ENCODE data around the gene GINS3.
"Not testable (repeated sequence)": the region's sequence is repeated elsewhere in the genome, so short reads cannot be mapped to it uniquely, and the experiment has no call there.

The GINS3 gene

GRCh38 chr16:58393138-58393504 is 850 bp downstream of the GINS3 start:
- no peak for FAIRE-seq

GRCh38 chr16:58396897-58397296 is 4.6 kb downstream of the GINS3 start:
- not testable (repeated sequence) for FAIRE-seq

GRCh38 chr16:58399718-58400633 is 7.7 kb downstream of the GINS3 start:
- no peak for FAIRE-seq

- not testable (repeated sequence) for FAIRE-seq
Observed at GRCh38 chr16:58401305-58401704, 9.0 kb downstream of the GINS3 start.

- FAIRE-seq: no peak
Observed at GRCh38 chr16:58402796-58403195, 10.5 kb downstream of the GINS3 start.

GRCh38 chr16:58409316-58409973 is 17.2 kb downstream of the GINS3 start:
- no peak for FAIRE-seq

GRCh38 chr16:58411336-58411735 is 19.1 kb downstream of the GINS3 start:
- FAIRE-seq: no peak

GRCh38 chr16:58411736-58412614 is 19.7 kb downstream of the GINS3 start:
- no peak for FAIRE-seq

GRCh38 chr16:58412615-58412970 is 20.3 kb downstream of the GINS3 start:
- FAIRE-seq: not testable (repeated sequence)

- FAIRE-seq: no peak
Observed at GRCh38 chr16:58413359-58413758, 21.1 kb downstream of the GINS3 start.

GRCh38 chr16:58415003-58415402 is 22.7 kb downstream of the GINS3 start:
- FAIRE-seq: no peak

- not testable (repeated sequence) for FAIRE-seq
Observed at GRCh38 chr16:58415961-58416360, 23.7 kb downstream of the GINS3 start.

GRCh38 chr16:58417035-58417434 is 24.8 kb downstream of the GINS3 start:
- FAIRE-seq: no peak

GRCh38 chr16:58417600-58417999 is 25.3 kb downstream of the GINS3 start:
- no peak for FAIRE-seq

- FAIRE-seq: no peak
Observed at GRCh38 chr16:58418026-58418425, 25.8 kb downstream of the GINS3 start.

GRCh38 chr16:58418601-58419000 is 26.3 kb downstream of the GINS3 start:
- FAIRE-seq: no peak

GRCh38 chr16:58419241-58419990 is 27.1 kb downstream of the GINS3 start:
- no peak for FAIRE-seq

- no peak for FAIRE-seq
Observed at GRCh38 chr16:58421059-58421458, 28.8 kb downstream of the GINS3 start.

- FAIRE-seq: no peak
Observed at GRCh38 chr16:58421529-58421928, 29.3 kb downstream of the GINS3 start.

- FAIRE-seq: no peak
Observed at GRCh38 chr16:58422809-58423208, 30.5 kb downstream of the GINS3 start.

GRCh38 chr16:58425245-58425644 is 33.0 kb downstream of the GINS3 start:
- no peak for FAIRE-seq

GRCh38 chr16:58425756-58426494 is 33.7 kb downstream of the GINS3 start:
- FAIRE-seq: no peak

Measured in colon (tissue), 2 donors.